SK-N-SH treated with all-trans-retinoic acid at 6 μM for 48 hours (cell line): ENCODE data around the gene YES1.

Source experiments
- ARNTL ChIP-seq: fragments of 450-650 bp; formaldehyde crosslinking; IDR thresholded peaks from 2 replicates; pipeline ENCODE4 v1.5.0; 2020; ENCODE audit warnings: low read depth, mild to moderate bottlenecking, moderate library complexity, borderline replicate concordance
- ZC3H10 ChIP-seq: fragments of 250-450 bp; sonication (Bioruptor Pico); IDR thresholded peaks from 2 replicates; pipeline ENCODE4 v1.5.1; 2021; ENCODE audit warnings: mild to moderate bottlenecking, moderate library complexity
- ZFP3 ChIP-seq: fragments of 250-450 bp; sonication (Bioruptor Pico); IDR thresholded peaks from 2 replicates; pipeline ENCODE4 v1.5.0; 2020; ENCODE audit warnings: mild to moderate bottlenecking, moderate library complexity
- ZFP30 ChIP-seq: fragments of 450-650 bp; formaldehyde crosslinking; IDR thresholded peaks from 2 replicates; pipeline ENCODE4 v1.5.0; 2022; ENCODE audit warnings: mild to moderate bottlenecking, moderate library complexity
- TF ChIP-seq, protein P1 (sequence below): fragments of 250-450 bp; sonication (Bioruptor Pico); IDR thresholded peaks from 2 replicates; pipeline ENCODE4 v1.8.0; 2020; ENCODE audit warnings: mild to moderate bottlenecking, moderate library complexity, borderline replicate concordance

DNA sequence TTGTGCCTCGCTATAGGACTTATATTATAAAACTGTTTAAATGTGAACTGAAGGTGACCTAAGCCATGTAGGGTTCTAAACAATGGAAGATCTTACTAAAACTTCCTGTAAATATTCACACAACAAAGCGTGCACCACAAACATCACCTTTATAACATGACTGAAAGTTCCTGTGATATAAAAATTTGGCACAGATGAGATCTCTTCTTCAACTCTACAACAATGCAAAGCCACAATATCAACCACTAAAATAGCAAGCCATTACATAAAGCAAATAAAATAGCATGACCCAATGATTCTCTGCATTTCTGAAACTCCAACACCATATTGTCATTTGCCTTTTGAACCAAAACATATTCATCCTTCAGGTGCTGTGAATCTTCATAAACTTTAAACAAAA is 3.5 kb downstream of the YES1 start:
- TF ChIP-seq, protein P1, sequence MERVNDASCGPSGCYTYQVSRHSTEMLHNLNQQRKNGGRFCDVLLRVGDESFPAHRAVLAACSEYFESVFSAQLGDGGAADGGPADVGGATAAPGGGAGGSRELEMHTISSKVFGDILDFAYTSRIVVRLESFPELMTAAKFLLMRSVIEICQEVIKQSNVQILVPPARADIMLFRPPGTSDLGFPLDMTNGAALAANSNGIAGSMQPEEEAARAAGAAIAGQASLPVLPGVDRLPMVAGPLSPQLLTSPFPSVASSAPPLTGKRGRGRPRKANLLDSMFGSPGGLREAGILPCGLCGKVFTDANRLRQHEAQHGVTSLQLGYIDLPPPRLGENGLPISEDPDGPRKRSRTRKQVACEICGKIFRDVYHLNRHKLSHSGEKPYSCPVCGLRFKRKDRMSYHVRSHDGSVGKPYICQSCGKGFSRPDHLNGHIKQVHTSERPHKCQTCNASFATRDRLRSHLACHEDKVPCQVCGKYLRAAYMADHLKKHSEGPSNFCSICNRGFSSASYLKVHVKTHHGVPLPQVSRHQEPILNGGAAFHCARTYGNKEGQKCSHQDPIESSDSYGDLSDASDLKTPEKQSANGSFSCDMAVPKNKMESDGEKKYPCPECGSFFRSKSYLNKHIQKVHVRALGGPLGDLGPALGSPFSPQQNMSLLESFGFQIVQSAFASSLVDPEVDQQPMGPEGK (CRISPR knock-in tag), result no peak
- no peak for TF ChIP-seq ZC3H10 (CRISPR knock-in tag)
- TF ChIP-seq ZFP30 (CRISPR knock-in tag), result no peak
- TF ChIP-seq ARNTL (CRISPR knock-in tag), result no peak
- TF ChIP-seq ZFP3 (CRISPR knock-in tag), result no peak
